ENCODE results near the gene TAS2R14.

The TAS2R14 gene

GRCh38 chr12:10904686-10905085, 34.4 kb downstream of the TAS2R14 start:
- DNase-seq: no peak

- DNase-seq: no peak
These were observed 37.6 kb downstream of the TAS2R14 start for GRCh38 chr12:10901427-10901826.

GRCh38 chr12:10900972-10901371, 38.1 kb downstream of the TAS2R14 start:
- DNase-seq: no peak

GRCh38 chr12:10900530-10900929, 38.5 kb downstream of the TAS2R14 start:
- DNase-seq: no peak

GRCh38 chr12:10896854-10897253, 42.2 kb downstream of the TAS2R14 start:
- no peak for DNase-seq

- no peak for DNase-seq
These were observed 47.1 kb downstream of the TAS2R14 start for GRCh38 chr12:10891937-10892336.

- no peak for DNase-seq
These were observed 49.8 kb downstream of the TAS2R14 start for GRCh38 chr12:10889226-10889625.

Measured in SHP77 (cell line).